CD14-positive monocyte (primary cell): Measurements from ENCODE around the gene VCX3A. TPM values are rescaled to one million over a fixed set of nuclear protein-coding genes. Genes with fewer than 3 reads are reported as not detected.

ENCODE experiments used
- DNase-seq, 3 donors: peaks; one replicate each; pipeline ENCODE4 v3.0.0-alpha.2; 2011 to 2022
- H2AFZ ChIP-seq: 2 replicates; pipeline ENCODE4 v1.6.0; 2012; ENCODE audit warnings: mild to moderate bottlenecking, low read depth, low read length, inconsistent platforms; ENCODE audit not compliant: insufficient read depth, poor library complexity, severe bottlenecking
- H3K27ac ChIP-seq, 2 donors: 1 replicate in 1 of 2; 2 replicates in 1 of 2; pipeline ENCODE4 v1.5.1; 2012 to 2013; ENCODE audit warnings: low read length in 2 of 2, control low read depth in 1 of 2, inconsistent platforms in 1 of 2, low read depth in 1 of 2, mild to moderate bottlenecking in 1 of 2
- H3K27me3 ChIP-seq, 2 donors: one replicate each; pipeline versions ENCODE4 v1.6.0 to v1.6.1; 2011 to 2013; ENCODE audit warnings: low read length in 2 of 2; ENCODE audit not compliant: control insufficient read depth in 2 of 2, insufficient read depth in 2 of 2
- H3K36me3 ChIP-seq, 2 donors: replicated peaks in 1 of 2; 1 replicate in 1 of 2; 2 replicates in 1 of 2; pipeline versions ENCODE4 v1.5.1 to v1.6.1; 2012 to 2013; ENCODE audit warnings: low read length in 2 of 2, control low read depth in 1 of 2, inconsistent platforms in 1 of 2, mild to moderate bottlenecking in 1 of 2; ENCODE audit not compliant: insufficient read depth in 2 of 2, control insufficient read depth in 1 of 2
- H3K4me1 ChIP-seq, 2 donors: 1 replicate in 1 of 2; 2 replicates in 1 of 2; pipeline versions ENCODE4 v1.5.1 to v1.6.1; 2012 to 2013; ENCODE audit warnings: low read length in 2 of 2, control low read depth in 1 of 2, inconsistent platforms in 1 of 2, mild to moderate bottlenecking in 1 of 2, moderate library complexity in 1 of 2; ENCODE audit not compliant: insufficient read depth in 2 of 2, control insufficient read depth in 1 of 2
- H3K4me2 ChIP-seq: replicated peaks from 2 replicates; pipeline ENCODE3; 2012; ENCODE audit warnings: low read length, moderate library complexity, mild to moderate bottlenecking; ENCODE audit not compliant: poor library complexity, severe bottlenecking; ENCODE audit errors: extremely low read depth
- H3K4me3 ChIP-seq, 3 experiments: fragments of 200-600 bp in 1 of 3; sonication (generic) in 1 of 3; replicated peaks in 1 of 3; 1 replicate in 2 of 3; 2 replicates in 1 of 3; pipeline ENCODE4 v1.5.1; 2011 to 2013; ENCODE audit warnings: low read length in 3 of 3, mild to moderate bottlenecking in 3 of 3, control low read depth in 2 of 3, low read depth in 2 of 3, inconsistent platforms in 1 of 3, moderate library complexity in 1 of 3
- H3K79me2 ChIP-seq: 2 replicates; pipeline ENCODE4 v1.6.0; 2012; ENCODE audit warnings: mild to moderate bottlenecking, control low read depth, inconsistent platforms, low read length, moderate library complexity; ENCODE audit not compliant: insufficient read depth
- H3K9ac ChIP-seq: 2 replicates; pipeline ENCODE4 v1.6.0; 2017; ENCODE audit warnings: low read length, mild to moderate bottlenecking; ENCODE audit not compliant: insufficient read depth, poor library complexity, severe bottlenecking
- H3K9me3 ChIP-seq, 2 donors: replicated peaks in 1 of 2; 1 replicate in 1 of 2; 2 replicates in 1 of 2; pipeline versions ENCODE4 v1.5.1 to v1.6.1; 2012 to 2013; ENCODE audit warnings: low read length in 2 of 2, control low read depth in 1 of 2; ENCODE audit not compliant: control insufficient read depth in 1 of 2, insufficient read depth in 1 of 2
- H4K20me1 ChIP-seq: 2 replicates; pipeline ENCODE4 v1.6.0; 2012; ENCODE audit warnings: mild to moderate bottlenecking, low read length, control low read depth, moderate library complexity; ENCODE audit not compliant: insufficient read depth
- H3K27ac Mint-ChIP-seq, 7 donors: one replicate each; pipeline ENCODE4 v1.8.0; 2020; ENCODE audit warnings: mild to moderate bottlenecking in 7 of 7, mixed read lengths in 7 of 7, moderate library complexity in 6 of 7, inconsistent platforms in 2 of 7
- H3K27me3 Mint-ChIP-seq, 3 donors: one replicate each; pipeline ENCODE4 v1.8.0; 2021 to 2022; ENCODE audit warnings: low read depth in 3 of 3, mild to moderate bottlenecking in 3 of 3, mixed read lengths in 3 of 3, moderate library complexity in 3 of 3, inconsistent platforms in 1 of 3
- H3K36me3 Mint-ChIP-seq, 2 donors: one replicate each; pipeline ENCODE4 v1.8.0; 2020; ENCODE audit warnings: mixed read lengths in 2 of 2, inconsistent platforms in 1 of 2, mild to moderate bottlenecking in 1 of 2
- H3K4me1 Mint-ChIP-seq: one replicate; pipeline ENCODE4 v1.8.0; 2020; ENCODE audit warnings: mild to moderate bottlenecking, mixed read lengths
- H3K4me3 Mint-ChIP-seq, 2 donors: one replicate each; pipeline ENCODE4 v1.8.0; 2020; ENCODE audit warnings: mild to moderate bottlenecking in 2 of 2, mixed read lengths in 2 of 2, moderate library complexity in 1 of 2
- H3K9me3 Mint-ChIP-seq, 7 donors: one replicate each; pipeline ENCODE4 v1.8.0; 2020 to 2022; ENCODE audit warnings: mixed read lengths in 7 of 7, mild to moderate bottlenecking in 6 of 7, moderate library complexity in 6 of 7, inconsistent platforms in 2 of 7
- WGBS: methylation state at CpG from one replicate; pipeline ENCODE4 v1.1.5; 2013; ENCODE audit warnings: missing lambda C conversion rate; ENCODE audit not compliant: insufficient coverage; 5-methylcytosine and 5-hydroxymethylcytosine counted together
- intact Hi-C, 2 donors: fragments of 100-400 bp; cut with micrococcal nuclease; formaldehyde crosslinking; loops; one replicate each; pipeline versions ENCODE4 v1.15.0 to v1.15.1; 2023
- polyA plus RNA-seq, 3 donors: library from polyadenylated mRNA; depleted of rRNA in 1 of 3; unstranded in 2 of 3; stranded (reverse) in 1 of 3; fragments of 300-500 nt in 2 of 3; fragments of >200 nt in 1 of 3; fragmentation: Illumina TruSeq in 2 of 3; gene quantifications; 1 replicate in 2 of 3; 2 replicates in 1 of 3; pipeline ENCODE4 v1.2.3, GENCODE V29; 2012 to 2021
- TF ChIP-seq, protein P1 (sequence below): fragments of 200-600 bp; IDR thresholded peaks from one replicate; pipeline ENCODE4 v1.8.0; 2022; ENCODE audit warnings: antibody characterized with exemption, mild to moderate bottlenecking

Gene VCX3A
- polyA plus RNA-seq, 3 donors = not detected

DNA sequence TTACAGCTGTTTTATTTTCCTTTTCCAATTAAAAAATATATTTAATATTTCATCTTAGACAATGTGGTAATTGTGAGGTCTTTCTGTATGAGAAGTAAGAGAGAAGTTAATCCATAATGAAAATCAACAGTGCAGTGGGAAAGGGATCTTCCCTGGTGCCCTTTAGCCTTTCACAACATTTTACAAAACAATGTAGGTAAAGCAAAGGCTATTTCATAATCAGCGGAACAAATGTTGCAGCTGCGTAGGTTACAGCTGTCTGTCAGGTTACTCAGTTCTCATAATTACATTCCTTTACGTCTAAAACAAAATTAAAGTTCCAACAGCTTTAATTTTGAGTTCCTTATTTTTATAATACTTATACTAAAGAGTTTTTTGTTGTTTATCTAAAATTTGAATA is 22.8 kb upstream of the VCX3A start:
- H3K9ac ChIP-seq = no peak overlapping the region
- H3K4me2 ChIP-seq = no peak overlapping the region
- Mint-ChIP-seq H3K27ac (no peak overlapping the region), H3K9me3 (peaks cover 5 to 23% (median 11%) of the 10 kb centered on the region in 7 donors), H3K4me1 (no peaks in the 10 kb centered on the region), H3K27me3 (peaks cover 0 to 8% (median 0%) of the 10 kb centered on the region in 3 donors), H3K36me3 (no peaks in the 10 kb centered on the region), H3K4me3 (no peak overlapping the region)
- no peak overlapping the region for H2AFZ ChIP-seq
- H3K4me1 ChIP-seq = no peaks in the 10 kb centered on the region
- WGBS = no CpG with 5 or more reads among the region's 3 CpGs
- H3K9me3 ChIP-seq = peaks cover 10 to 14% of the 10 kb centered on the region in 2 donors
- no peak for DNase-seq
- H3K27me3 ChIP-seq = no peaks in the 10 kb centered on the region
- H4K20me1 ChIP-seq = no peaks in the 10 kb centered on the region
- intact Hi-C loops = no loop called here
- TF ChIP-seq, protein P1, sequence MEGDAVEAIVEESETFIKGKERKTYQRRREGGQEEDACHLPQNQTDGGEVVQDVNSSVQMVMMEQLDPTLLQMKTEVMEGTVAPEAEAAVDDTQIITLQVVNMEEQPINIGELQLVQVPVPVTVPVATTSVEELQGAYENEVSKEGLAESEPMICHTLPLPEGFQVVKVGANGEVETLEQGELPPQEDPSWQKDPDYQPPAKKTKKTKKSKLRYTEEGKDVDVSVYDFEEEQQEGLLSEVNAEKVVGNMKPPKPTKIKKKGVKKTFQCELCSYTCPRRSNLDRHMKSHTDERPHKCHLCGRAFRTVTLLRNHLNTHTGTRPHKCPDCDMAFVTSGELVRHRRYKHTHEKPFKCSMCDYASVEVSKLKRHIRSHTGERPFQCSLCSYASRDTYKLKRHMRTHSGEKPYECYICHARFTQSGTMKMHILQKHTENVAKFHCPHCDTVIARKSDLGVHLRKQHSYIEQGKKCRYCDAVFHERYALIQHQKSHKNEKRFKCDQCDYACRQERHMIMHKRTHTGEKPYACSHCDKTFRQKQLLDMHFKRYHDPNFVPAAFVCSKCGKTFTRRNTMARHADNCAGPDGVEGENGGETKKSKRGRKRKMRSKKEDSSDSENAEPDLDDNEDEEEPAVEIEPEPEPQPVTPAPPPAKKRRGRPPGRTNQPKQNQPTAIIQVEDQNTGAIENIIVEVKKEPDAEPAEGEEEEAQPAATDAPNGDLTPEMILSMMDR = no peak
- H3K79me2 ChIP-seq = no peaks in the 10 kb centered on the region
- H3K27ac ChIP-seq = no peak overlapping the region
- no peaks in the 10 kb centered on the region for H3K36me3 ChIP-seq
- H3K4me3 ChIP-seq = no peak overlapping the region

DNA sequence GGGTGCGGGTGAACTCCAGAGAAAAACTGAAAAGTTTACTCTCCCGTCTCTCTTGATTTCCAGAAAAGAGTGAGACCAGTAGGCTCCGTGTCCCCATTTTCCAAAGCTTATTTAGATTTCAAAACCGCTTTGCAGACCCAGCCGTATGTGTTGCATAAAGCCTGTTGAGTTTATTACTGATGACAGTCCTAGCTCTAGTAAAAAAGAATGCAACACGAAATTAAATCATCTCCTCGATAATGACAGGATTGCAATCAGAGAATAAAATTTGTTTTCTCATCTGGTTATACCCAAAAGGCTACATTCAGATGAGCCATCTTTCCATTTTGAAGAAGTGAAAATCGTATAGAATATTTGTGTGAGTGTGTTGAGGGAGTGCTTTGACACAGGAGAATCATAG is 16.1 kb upstream of the VCX3A start:
- Histone ChIP-seq H3K4me2 (no peak overlapping the region), H3K4me3 (no peak overlapping the region), H3K27ac (no peak overlapping the region), H4K20me1 (no peaks in the 10 kb centered on the region), H3K9me3 (peaks cover 10 to 14% of the 10 kb centered on the region in 2 donors), H3K27me3 (no peaks in the 10 kb centered on the region), H2AFZ (no peak overlapping the region), H3K9ac (no peak overlapping the region), H3K36me3 (no peaks in the 10 kb centered on the region), H3K4me1 (no peaks in the 10 kb centered on the region), H3K79me2 (no peaks in the 10 kb centered on the region)
- Mint-ChIP-seq H3K27ac (no peak overlapping the region), H3K4me1 (no peaks in the 10 kb centered on the region), H3K36me3 (no peaks in the 10 kb centered on the region), H3K9me3 (peaks cover 1 to 17% (median 12%) of the 10 kb centered on the region in 7 donors), H3K4me3 (no peak overlapping the region), H3K27me3 (peaks cover 0 to 5% (median 2%) of the 10 kb centered on the region in 3 donors)
- TF ChIP-seq, protein P1 = no peak
- intact Hi-C loops = no loop called here
- WGBS = no CpG with 5 or more reads among the region's 8 CpGs
- no peak for DNase-seq
